Hematopoietic multipotent progenitor cell treated with erythropoietin and hydrocortisone succinate and interleukin-3 and kit ligand, for 15 days (in vitro differentiated cells): ENCODE measurements around the gene NR2C1.
A peak's percentile ranks its signal among the peaks of the same experiment; 100 is the strongest.

Source experiments
- DNase-seq: peaks from one replicate; pipeline ENCODE4 v3.0.0-alpha.2; 2015; ENCODE audit warnings: low spot score

NR2C1 gene

DNA sequence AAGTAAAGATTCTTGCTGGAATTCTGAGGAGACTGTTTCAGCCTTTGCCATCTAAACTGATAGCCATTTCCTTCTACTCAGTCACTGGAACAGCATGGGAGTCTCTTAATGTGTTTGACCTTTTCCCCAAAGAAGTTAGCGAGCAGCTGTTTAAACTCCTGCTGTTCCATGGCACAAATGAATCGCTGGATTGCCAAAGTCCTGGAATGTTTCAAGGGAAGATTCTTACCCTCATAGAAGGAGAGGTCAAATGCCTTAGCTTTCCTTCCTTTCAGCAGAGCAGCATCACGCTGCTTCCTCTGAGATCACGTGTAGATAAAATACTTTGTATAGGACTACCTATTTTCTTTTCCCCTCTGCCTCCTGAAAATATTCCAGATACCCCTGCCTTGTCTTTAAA lies 10.5 kb upstream of the NR2C1 start:
- DNase-seq = no peak

DNA sequence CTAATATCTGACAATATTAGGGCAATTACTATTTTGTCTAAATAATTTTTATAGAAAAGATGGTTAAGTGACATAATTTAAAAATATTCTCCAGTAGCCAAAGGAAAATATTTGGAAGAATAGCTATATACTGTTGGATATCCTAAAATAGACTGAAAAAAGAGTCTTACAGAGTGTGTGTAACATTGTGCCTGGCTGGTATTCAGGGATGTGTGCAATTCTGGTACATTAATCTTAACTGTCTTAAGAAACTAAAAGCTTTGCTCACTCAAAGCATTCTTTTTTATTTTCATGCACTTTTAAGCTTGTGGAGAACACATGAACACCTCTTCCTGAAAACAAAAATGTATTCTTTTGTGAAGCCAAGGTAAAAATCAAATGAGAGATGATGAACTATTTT lies 10.1 kb upstream of the NR2C1 start:
- no peak for DNase-seq

- DNase-seq = no peak
These were observed 3.9 kb upstream of the NR2C1 start for GRCh38 chr12:95077341-95077740.

DNA sequence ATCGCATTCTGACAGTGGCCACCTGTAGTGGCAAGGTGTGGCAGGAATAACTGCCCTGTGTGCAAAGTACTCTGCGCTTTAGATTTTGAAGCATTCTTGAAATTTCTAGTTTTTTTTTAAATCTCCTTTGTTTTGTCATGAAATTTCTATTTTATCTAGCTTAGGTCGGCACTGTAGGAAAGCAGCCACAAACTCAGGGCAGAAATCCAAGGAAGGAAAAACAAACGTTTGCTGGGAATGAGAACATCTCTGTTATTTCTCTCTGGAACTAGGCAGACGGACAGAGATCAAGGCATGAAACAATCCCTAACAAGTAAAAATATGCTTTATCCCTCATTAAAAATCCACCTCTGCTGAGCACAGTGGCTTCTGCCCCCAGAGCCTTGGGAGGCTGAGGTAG lies 1.3 kb upstream of the NR2C1 start:
- DNase-seq = no peak

GRCh38 chr12:95073698-95074520 lies 491 bp upstream of the NR2C1 start:
- no peak for DNase-seq

DNA sequence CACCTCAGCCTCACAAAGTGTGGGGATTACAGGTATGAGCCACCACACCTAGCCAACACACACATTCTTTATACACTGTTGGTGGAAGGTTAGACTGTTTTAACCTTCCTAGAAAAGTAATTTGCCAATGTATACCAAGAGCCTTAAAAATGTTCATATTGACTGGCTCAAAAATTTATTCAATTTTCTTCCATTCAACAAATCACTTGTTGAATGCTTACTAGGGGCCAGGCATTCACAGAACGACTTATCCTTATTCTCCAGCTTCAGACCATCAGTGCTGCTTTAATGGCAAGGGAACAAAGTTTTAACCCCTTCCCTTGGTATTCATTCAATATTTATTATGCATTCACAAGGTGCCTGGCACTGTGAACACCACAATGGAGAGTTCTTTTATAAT lies 3.0 kb downstream of the NR2C1 start:
- no peak for DNase-seq

GRCh38 chr12:95066091-95066855 lies 7.1 kb downstream of the NR2C1 start:
- DNase-seq = no peak

DNA sequence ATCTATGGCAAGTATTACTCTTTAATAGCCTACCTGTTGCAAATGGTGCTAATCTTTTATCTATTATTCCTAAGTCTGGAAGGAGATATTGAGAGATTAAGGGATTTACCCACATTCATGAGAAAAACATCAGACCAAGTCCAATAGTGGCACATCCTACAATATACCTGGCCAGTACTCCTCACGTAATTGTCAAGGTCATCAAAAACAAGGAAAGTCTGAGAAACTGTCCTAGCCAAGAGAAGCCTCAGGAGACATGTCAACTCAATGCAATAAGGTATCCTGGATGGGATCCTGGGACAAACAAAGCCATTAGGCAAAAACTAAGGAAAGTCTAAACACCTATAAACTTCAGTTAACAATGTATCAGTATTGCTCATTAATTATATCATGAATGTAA lies 12.5 kb downstream of the NR2C1 start:
- no peak for DNase-seq

GRCh38 chr12:95059984-95060383 lies 13.4 kb downstream of the NR2C1 start:
- DNase-seq = no peak

DNA sequence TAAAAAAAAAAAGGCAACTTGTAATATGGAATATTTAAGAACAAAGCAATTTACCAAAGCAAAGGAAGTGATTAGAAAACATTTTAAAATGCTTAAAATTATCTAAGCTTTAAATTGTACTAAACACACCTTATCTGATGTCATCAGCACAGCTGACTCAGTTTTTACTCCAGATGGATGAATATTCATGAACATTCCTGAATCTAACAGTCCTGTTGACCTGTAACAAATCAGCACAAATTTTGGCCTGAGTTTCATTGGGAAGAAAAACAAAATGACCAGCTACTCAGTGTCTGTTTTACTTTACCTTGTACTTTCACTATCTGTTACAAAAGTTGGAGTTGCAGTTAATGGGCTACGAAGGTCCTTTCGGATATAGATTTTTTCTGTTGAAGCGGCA lies 16.0 kb downstream of the NR2C1 start:
- DNase-seq = no peak

DNA sequence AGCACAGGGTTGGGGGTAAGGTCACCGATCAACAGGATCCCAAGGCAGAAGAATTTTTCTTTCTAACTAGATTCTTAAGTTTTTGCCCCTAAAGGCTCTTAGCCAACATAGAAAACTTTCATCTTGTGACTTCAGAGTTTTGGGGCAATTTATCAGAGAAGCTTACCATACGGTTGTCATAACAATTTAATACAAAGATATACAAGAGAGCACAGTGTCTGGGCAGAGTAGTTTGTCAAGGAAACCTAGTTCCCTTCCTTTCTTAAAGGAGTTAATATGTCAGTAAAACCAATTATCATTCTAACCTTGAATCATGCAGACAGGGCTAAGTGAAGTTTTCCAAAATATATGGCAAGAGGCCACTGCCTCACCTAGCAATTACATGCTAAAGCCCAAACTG lies 18.4 kb downstream of the NR2C1 start:
- DNase-seq = no peak

DNA sequence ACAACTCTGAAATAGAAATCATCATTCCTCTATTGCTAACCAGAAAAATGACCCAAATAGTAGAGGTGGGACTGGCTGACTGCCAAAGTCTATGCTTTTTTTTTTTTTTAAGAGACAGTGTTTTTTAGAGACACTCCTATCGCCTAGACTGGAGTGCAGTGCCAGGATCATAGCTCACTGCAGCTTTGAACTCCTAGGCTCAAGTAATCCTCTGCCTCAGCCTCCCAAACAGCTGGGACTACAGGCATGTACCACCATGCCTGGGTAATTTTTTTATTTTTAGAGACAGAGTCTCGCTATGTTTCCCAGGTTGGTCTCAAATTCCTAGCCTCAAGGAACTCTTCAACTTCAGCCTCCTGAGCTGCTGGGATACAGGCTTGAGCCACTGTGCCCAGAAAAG lies 19.2 kb downstream of the NR2C1 start:
- no peak for DNase-seq

GRCh38 chr12:95051241-95051640 lies 22.2 kb downstream of the NR2C1 start:
- no peak for DNase-seq

DNA sequence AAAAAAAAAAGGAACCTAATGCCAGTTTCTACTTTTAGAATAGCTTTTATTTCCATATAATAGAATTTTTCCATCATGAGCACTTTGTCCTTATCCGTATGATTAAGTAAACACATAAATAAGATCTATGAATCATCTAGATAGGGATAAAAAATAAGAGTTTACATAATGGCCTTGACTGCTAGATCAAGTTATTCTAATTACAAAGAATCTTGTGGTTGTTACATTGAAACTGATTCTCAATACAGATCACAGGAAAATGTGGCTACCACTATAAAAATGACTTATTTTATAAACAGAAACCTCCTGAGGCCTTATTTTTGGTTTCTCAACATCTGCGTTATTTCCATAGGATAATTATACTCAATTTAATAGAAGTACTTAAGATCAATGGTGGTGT lies 35.5 kb downstream of the NR2C1 start:
- DNase-seq = no peak

- DNase-seq = no peak
These were observed 38.7 kb downstream of the NR2C1 start for GRCh38 chr12:95034750-95035149.

- no peak for DNase-seq
These were observed 50.9 kb downstream of the NR2C1 start for GRCh38 chr12:95022477-95022876.

- DNase-seq = no peak
These were observed 55.9 kb downstream of the NR2C1 start for GRCh38 chr12:95017482-95017881.

DNA sequence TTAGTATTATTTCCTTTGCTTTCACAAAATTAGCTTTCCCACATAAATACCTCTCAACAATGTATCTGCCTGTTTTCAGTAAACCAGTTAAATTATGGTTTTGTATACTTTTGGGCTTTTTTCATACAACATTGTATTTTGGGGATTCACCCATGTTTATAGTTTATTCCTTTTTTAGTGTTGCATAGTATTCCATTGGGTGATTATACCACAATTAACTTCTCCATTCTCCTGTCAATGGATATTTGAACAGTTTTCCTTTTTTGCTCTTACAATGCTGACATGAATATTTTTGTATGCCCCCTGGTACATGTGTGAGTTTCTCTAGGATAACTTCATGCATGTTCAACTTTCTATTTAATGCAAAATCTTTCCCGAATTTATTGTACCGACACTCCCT lies 57.3 kb downstream of the NR2C1 start:
- DNase-seq = no peak

DNA sequence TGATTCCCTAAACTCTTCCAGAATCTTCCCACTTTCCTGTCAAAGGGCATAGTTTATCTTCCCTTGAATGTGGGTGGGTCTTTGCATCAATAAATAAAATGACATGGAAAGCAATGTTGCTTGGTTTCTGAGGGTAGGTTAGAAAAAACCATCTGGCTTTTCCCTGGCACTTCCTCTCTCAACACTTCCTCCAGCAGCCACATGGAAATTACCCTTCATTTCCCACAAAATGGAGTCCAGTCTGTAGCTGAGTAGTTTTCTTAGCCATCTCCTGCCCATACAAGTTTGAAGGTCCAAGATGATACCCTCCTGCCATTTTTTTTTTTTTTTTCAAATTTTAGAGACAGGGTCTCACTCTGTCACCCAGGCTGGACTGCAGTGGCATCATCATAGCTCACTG lies 58.9 kb downstream of the NR2C1 start:
- DNase-seq = no peak

GRCh38 chr12:95006206-95006605 lies 67.2 kb downstream of the NR2C1 start:
- no peak for DNase-seq

DNA sequence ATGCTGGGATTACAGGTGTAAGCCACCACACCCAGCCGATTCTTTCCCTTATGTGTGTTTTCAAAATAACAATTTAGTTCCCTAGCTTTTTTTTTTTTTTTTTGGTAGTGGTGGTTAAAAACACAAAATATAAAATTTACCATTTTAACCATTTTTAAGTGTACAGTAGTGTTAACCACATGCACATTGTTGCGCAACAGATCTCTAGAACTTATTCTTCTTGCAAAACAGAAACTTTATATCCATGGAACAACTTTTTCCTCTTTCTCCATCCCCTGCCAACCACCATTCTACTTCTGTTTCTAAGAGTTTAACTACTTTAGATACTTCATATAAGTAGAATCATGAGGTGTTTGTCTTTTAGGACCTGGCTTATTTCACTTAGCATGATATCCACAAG lies 68.8 kb downstream of the NR2C1 start:
- no peak for DNase-seq

DNA sequence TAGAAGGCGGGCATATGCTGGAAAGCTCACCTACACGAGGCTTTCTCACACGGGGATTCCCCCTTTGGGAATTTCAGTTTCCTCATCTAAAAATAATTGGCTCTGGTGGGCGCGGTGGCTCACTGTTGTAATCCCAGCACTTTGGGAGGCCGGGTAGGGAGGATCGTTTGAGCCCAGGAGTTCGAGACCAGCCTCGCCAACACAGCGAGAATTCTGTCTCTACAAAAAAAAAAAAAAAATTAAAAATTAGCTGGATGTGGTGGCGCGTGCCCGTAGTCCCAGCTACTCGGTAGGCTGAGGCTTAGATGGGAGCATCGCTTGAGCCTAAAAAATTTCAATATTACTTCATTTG lies 69.5 kb downstream of the NR2C1 start:
- no peak for DNase-seq

GRCh38 chr12:95003213-95003920 lies 70.1 kb downstream of the NR2C1 start, which contains the start of gene NDUFA12:
Gene NDUFA12 (minus strand): TSS chr12:95003697. CDS start chr12:95003680, 17 bp downstream.
- peak; percentile 95 for DNase-seq
